HPDE6-E6E7 (cell line): ENCODE data around the gene FAM187B.

Experiments
- DNase-seq: peaks from one replicate; pipeline ENCODE4 v3.0.0; 2011; ENCODE audit warnings: missing footprints; ENCODE audit errors: extremely low spot score

FAM187B gene

DNA sequence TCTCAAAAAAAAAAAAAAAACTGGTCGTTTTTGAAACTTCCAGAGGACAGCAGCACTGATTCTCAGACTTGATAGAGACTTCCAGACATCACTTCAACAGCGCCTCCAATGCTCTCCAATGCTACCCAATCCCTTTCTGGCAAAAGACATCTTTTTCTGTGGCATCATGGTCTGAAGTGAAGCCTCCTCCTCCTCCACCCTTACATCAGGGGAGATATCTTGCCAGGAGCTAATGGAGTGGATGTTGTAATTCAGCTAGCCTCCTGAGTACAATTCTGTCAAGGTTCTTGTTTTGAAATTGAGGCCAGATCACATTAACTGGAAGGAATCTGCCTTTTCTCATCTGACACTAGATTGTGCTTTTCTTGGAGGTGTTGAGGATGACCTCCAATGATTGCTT, 49.8 kb downstream of the FAM187B start:
- no peak for DNase-seq

DNA sequence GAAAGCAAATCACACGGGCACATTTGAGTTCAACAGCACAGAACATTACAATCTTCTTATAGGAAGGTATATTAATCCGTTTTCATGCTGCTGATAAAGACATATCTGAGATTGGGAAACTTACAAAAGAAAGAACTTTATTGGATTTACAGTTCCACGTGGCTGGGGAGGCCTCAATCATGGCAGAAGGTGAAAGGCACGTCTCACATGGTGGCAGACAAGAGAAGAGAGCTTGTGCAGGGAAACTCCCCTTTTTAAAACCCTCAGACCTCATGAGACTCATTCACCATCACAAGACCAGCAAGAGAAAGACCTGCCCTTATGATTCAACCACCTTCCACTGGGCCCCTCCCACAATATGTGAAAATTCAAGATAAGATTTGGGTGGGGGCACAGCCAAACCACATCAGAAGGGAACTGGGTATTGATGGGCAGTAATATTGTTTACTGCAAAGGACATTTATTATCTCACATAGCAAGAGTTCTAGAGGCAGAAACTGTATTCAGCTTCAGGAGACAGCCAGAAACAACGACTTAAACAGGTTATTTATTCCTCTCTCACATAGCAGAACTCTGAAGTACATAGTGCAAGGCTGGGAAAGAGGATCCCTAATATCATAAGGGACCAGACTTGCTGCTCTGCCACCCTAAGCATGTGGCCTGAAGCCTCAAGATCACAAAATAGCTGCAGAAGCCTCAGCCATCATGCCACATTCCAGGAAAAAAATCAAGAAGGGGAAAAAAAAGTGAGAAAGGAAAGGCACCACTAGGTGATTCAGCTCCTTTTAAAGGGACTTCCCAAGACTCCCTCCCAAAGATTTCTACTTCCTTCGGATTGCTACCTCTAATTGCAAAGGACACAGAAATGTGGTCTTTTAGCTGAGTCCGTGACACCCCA, 50.9 kb downstream of the FAM187B start:
- DNase-seq = no peak

DNA sequence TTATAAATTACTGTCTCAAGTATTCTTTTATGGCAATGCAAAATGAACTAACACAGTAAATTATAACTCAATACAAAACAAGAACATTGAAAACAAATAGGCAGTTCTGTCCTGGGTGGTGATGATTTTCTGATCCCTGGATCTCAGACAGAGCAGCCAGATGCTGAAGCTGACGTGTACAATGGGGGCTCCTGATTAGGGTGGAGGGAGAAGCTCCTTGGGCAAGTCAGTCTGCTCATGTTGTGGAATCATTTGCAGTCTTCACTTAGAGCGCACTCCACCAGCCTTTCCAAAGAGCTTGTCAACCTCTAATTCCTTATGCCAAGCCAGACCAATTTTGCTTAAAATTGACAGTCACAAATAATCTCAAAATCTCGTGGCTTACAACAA, 52.4 kb downstream of the FAM187B start:
- no peak for DNase-seq
